Activated naive CD4-positive, alpha-beta T cell treated with anti-CD3 and anti-CD28 coated beads, Interleukin-2, amount 50 U/mL, for 72 hours (primary cell): Measurements from ENCODE around the gene LCAT. TPM values are rescaled to one million over a fixed set of nuclear protein-coding genes. Genes with fewer than 3 reads are reported as not detected.
A peak's percentile ranks its signal among the peaks of the same experiment; 100 is the strongest.

Source experiments
- ATAC-seq, 2 donors: fragments of 150-1000 bp; cut with Tn5 transposase; 2 replicates each; pipeline ENCODE4 v1.10.0; 2021; ENCODE audit warnings: mild to moderate bottlenecking in 2 of 2, moderate library complexity in 2 of 2
- DNase-seq, 2 donors: peaks; one replicate each; pipeline ENCODE4 v3.0.0; 2021 to 2022; ENCODE audit warnings: low spot score in 2 of 2
- H3K27ac Mint-ChIP-seq, 2 donors: one replicate each; pipeline ENCODE4 v1.8.0; 2022; ENCODE audit warnings: mild to moderate bottlenecking in 2 of 2, mixed read lengths in 2 of 2
- H3K36me3 Mint-ChIP-seq, 2 donors: one replicate each; pipeline ENCODE4 v1.8.0; 2022; ENCODE audit warnings: mixed read lengths in 2 of 2
- H3K9me3 Mint-ChIP-seq, 2 donors: one replicate each; pipeline ENCODE4 v1.8.0; 2022; ENCODE audit warnings: mixed read lengths in 2 of 2
- total RNA-seq, 2 donors: library from RNA; stranded (reverse); gene quantifications; one replicate each; pipeline ENCODE4 v1.2.3, GENCODE V29; 2022

The LCAT gene
- 10 to 100 TPM; 15.7 to 32.5 TPM for total RNA-seq

- Mint-ChIP-seq H3K9me3 (no peaks in the 10 kb centered on the region), H3K27ac (peak within 1 kb of the TSS in 1 of 2 donors; percentile 29), H3K36me3 (peaks cover 0 to 13% of the 10 kb centered on the region in 2 donors)
- DNase-seq (no peak), ATAC-seq (no peak)
These were observed at the start of gene LCAT for GRCh38 chr16:67943619-67944504. Gene LCAT, minus strand, starts transcription at chr16:67944120. Its CDS starts 19 bp downstream, at chr16:67944101.

- DNase-seq (peak; percentile 90 to 92), ATAC-seq (peak; percentile 92 to 93)
- no peaks in the 10 kb centered on the region for H3K9me3 Mint-ChIP-seq
- H3K27ac Mint-ChIP-seq, result peak overlapping the region; percentile 95 to 97
- no peaks in the 10 kb centered on the region for H3K36me3 Mint-ChIP-seq
These were observed 49.5 kb upstream of the LCAT start for GRCh38 chr16:67993207-67994039.

- no peaks in the 10 kb centered on the region for H3K36me3 Mint-ChIP-seq
- peak in 1 of 2 donors; percentile 63 for DNase-seq
- H3K27ac Mint-ChIP-seq, result peak overlapping the region in 1 of 2 donors; percentile 95
- no peaks in the 10 kb centered on the region for H3K9me3 Mint-ChIP-seq
- ATAC-seq, result no peak
These were observed 48.8 kb upstream of the LCAT start for GRCh38 chr16:67992661-67993206.

- H3K27ac Mint-ChIP-seq, result peak overlapping the region; percentile 1 to 84
- no peaks in the 10 kb centered on the region for H3K9me3 Mint-ChIP-seq
- no peak for ATAC-seq
- no peaks in the 10 kb centered on the region for H3K36me3 Mint-ChIP-seq
- DNase-seq, result no peak
These were observed 46.1 kb upstream of the LCAT start for GRCh38 chr16:67990018-67990386.

- H3K27ac Mint-ChIP-seq, result peak overlapping the region in 1 of 2 donors; percentile 1
- ATAC-seq, result no peak
- H3K36me3 Mint-ChIP-seq, result no peaks in the 10 kb centered on the region
These were observed 45.5 kb upstream of the LCAT start for GRCh38 chr16:67989322-67990017.

GRCh38 chr16:67988675-67989074, 44.8 kb upstream of the LCAT start:
- Mint-ChIP-seq H3K9me3 (no peaks in the 10 kb centered on the region), H3K36me3 (no peaks in the 10 kb centered on the region), H3K27ac (peak overlapping the region in 1 of 2 donors; percentile 35)
- no peak for DNase-seq
- ATAC-seq, result no peak

More at GRCh38 chr16:67989322-67990017, 45.5 kb upstream of the LCAT start:
- H3K9me3 Mint-ChIP-seq, result no peaks in the 10 kb centered on the region
- DNase-seq, result no peak

- Mint-ChIP-seq H3K9me3 (no peaks in the 10 kb centered on the region), H3K27ac (peak overlapping the region; percentile 67 to 76), H3K36me3 (no peaks in the 10 kb centered on the region)
- ATAC-seq, result no peak
- DNase-seq, result no peak
These were observed 43.7 kb upstream of the LCAT start for GRCh38 chr16:67987460-67988160.

GRCh38 chr16:67986949-67987348, 43.0 kb upstream of the LCAT start:
- ATAC-seq, result no peak
- no peak for DNase-seq
- Mint-ChIP-seq H3K27ac (peak overlapping the region in 1 of 2 donors; percentile 67), H3K9me3 (no peaks in the 10 kb centered on the region), H3K36me3 (no peaks in the 10 kb centered on the region)

- DNase-seq, result no peak
These were observed 38.2 kb upstream of the LCAT start for GRCh38 chr16:67982011-67982696.

GRCh38 chr16:67979955-67980678, 36.2 kb upstream of the LCAT start, which contains the start of gene DPEP3:
Gene DPEP3, minus strand, starts transcription at chr16:67980499. Its CDS starts 119 bp downstream, at chr16:67980380.
- no peaks in the 10 kb centered on the region for H3K9me3 Mint-ChIP-seq

More at GRCh38 chr16:67982011-67982696, 38.2 kb upstream of the LCAT start:
- no peaks in the 10 kb centered on the region for H3K36me3 Mint-ChIP-seq
- no peak for ATAC-seq
- peak overlapping the region in 1 of 2 donors; percentile 79 for H3K27ac Mint-ChIP-seq
- H3K9me3 Mint-ChIP-seq, result no peaks in the 10 kb centered on the region

GRCh38 chr16:67977469-67978227, 33.7 kb upstream of the LCAT start:
- DNase-seq, result no peak
- no peak for ATAC-seq
- no peaks in the 10 kb centered on the region for H3K36me3 Mint-ChIP-seq
- no peak overlapping the region for H3K27ac Mint-ChIP-seq
- H3K9me3 Mint-ChIP-seq, result no peaks in the 10 kb centered on the region

More at GRCh38 chr16:67979955-67980678, 36.2 kb upstream of the LCAT start, which contains the start of gene DPEP3:
- no peak for ATAC-seq
- Mint-ChIP-seq H3K36me3 (no peaks in the 10 kb centered on the region), H3K27ac (no peak within 1 kb of the TSS)
- no peak for DNase-seq

- H3K27ac Mint-ChIP-seq, result no peak overlapping the region
- DNase-seq, result no peak
- H3K36me3 Mint-ChIP-seq, result no peaks in the 10 kb centered on the region
- no peaks in the 10 kb centered on the region for H3K9me3 Mint-ChIP-seq
- no peak for ATAC-seq
These were observed 33.1 kb upstream of the LCAT start for GRCh38 chr16:67977005-67977404.

- no peak for DNase-seq
- no peak for ATAC-seq
- no peaks in the 10 kb centered on the region for H3K9me3 Mint-ChIP-seq
- no peaks in the 10 kb centered on the region for H3K36me3 Mint-ChIP-seq
- H3K27ac Mint-ChIP-seq, result no peak overlapping the region
These were observed 32.3 kb upstream of the LCAT start for GRCh38 chr16:67976205-67976604.
